Rectal smooth muscle tissue (tissue), 1 donor: ENCODE data around the gene SELENOS.
"Not testable (repeated sequence)": the region's sequence is repeated elsewhere in the genome, so short reads cannot be mapped to it uniquely, and the experiment has no call there.

Experiments used
- H3K27ac ChIP-seq: one replicate; pipeline ENCODE4 v1.7.0; 2013; ENCODE audit warnings: low read depth, low read length, inconsistent platforms
- H3K27me3 ChIP-seq: one replicate; pipeline ENCODE4 v1.7.0; 2013; ENCODE audit warnings: low read length; ENCODE audit not compliant: control insufficient read depth, insufficient read depth
- H3K36me3 ChIP-seq: one replicate; pipeline ENCODE4 v1.7.0; 2013; ENCODE audit warnings: low read length; ENCODE audit not compliant: control insufficient read depth, insufficient read depth
- H3K4me1 ChIP-seq: one replicate; pipeline ENCODE4 v1.7.0; 2013; ENCODE audit warnings: low read length; ENCODE audit not compliant: control insufficient read depth, insufficient read depth
- H3K4me3 ChIP-seq: one replicate; pipeline ENCODE4 v1.7.0; 2013; ENCODE audit warnings: low read length
- H3K9ac ChIP-seq: one replicate; pipeline ENCODE4 v1.7.0; 2013; ENCODE audit warnings: low read length

SELENOS gene

DNA sequence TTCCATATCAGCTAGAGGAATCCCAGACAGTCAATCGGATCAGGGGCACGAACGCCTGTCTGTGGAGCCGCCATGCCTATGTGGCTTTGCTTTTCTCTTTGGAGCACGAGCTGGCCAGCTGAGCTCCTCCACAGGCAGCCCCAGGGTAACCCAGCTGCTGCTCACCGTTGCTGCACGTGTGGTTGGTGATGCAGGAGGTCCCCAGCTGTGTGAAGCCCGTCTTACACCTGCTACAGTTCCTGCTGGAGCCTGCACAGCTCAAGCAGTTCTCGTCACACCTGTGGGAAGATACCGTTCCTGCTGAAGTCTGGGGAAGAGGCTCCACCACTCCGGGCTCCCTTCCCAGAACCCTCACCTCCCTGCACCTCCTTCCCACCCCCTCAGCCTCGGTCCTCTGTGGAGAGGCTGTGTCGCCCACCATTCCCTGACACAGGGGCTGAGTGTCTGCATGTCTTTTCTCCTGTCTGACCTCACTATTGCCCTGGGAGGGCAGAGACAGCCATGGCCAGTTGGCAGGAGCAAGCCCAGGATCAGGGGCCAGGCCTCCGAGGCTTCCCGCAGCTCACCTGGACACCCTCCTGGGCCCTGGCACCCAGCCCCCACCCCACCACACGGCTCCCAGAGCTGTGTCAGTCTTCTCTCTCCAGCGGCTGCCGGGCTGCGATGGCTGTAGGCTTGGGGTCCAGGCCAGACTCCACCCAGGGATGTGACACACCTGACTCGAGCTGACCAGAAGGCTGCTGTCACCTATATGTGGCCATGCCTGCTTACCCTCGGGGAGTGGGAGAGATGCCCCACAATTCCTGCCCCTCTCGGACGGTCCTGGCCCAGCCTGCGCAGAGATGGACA, 30.0 kb upstream of the SELENOS start:
- Histone ChIP-seq H3K27ac (no peak overlapping the region), H3K27me3 (no peaks in the 10 kb centered on the region), H3K36me3 (no peaks in the 10 kb centered on the region), H3K4me1 (no peaks in the 10 kb centered on the region), H3K4me3 (no peak overlapping the region), H3K9ac (no peak overlapping the region)

DNA sequence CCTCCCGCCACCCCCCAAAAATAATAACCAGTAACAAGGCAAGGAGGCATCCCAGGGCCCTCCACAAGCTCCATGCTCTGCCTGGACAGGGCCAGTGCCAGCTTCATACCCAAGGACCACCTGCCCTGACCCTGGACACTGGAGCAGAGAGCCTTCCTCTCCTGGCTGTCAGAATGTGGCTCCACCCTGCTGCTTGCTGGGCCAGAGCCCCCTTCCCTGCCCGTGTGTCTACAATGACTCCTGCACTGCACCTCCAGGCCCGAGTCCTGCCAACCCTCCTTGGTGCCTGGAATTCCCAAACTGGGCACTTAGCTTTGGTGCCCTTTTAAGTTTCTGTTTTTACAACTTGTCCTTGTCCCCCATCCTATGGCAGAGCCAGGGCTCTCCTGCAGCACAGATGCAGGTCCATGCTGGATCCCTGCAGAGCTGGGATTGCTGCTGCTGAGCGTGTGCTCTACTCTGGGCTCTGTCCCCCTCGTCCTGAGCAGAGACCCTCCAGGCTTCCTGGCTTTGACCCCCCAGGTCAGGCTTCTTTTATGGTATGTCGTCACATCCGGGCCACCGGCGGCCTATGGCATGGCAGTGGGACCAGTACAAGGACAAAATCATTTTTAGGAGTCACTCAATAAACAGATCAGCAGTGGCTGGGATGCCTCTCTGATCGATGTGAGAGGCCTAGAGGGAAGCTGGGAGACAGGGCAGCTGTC, 29.2 kb upstream of the SELENOS start:
- Histone ChIP-seq H3K36me3 (no peaks in the 10 kb centered on the region), H3K9ac (no peak overlapping the region), H3K4me1 (no peaks in the 10 kb centered on the region), H3K27me3 (no peaks in the 10 kb centered on the region), H3K27ac (no peak overlapping the region), H3K4me3 (no peak overlapping the region)

DNA sequence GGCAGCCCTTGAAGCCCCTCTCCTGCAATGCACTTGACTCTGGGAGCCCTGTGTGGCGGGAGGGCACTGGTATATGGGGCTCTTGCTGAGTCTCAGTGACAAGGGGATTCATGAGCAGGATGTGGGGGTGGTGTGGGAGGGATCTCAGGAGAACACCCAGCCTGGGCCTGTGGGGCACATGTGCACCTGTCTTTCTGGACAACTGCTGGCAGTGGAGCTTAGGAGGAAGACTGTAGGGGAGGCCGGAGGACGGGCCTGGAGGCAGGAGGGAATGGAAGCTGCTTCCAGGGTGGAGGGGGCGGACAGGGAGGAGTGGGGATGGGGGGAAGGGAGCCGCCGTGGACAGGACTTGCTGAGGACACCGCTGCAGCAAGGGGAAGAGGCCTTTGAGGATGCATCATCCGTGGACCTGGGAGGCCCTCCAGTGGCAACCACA, 28.6 kb upstream of the SELENOS start:
- no peaks in the 10 kb centered on the region for H3K4me1 ChIP-seq
- H3K9ac ChIP-seq, result no peak overlapping the region
- no peak overlapping the region for H3K27ac ChIP-seq
- no peak overlapping the region for H3K4me3 ChIP-seq
- no peaks in the 10 kb centered on the region for H3K36me3 ChIP-seq
- H3K27me3 ChIP-seq, result no peaks in the 10 kb centered on the region

DNA sequence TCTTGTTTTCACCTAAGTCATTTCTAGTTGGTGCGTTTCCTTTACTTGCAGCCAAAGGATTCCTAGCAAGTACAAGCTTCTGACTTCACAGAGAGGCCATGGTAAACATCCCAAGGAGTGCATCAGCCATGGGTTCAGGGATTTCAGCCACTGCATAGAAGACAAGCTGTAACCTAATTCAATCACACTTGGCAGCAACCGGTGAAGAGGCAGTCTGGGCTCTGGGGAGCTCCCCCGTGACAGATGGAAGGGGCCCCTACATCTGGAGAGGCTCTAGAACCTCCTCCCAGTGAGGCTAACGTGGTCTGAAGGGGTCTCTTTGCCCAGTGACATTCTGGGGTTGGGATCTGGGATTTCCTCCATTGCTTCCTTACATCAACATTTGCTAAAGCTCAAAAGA, 26.1 kb upstream of the SELENOS start:
- Histone ChIP-seq H3K9ac (no peak overlapping the region), H3K36me3 (no peaks in the 10 kb centered on the region), H3K27ac (no peak overlapping the region)

GRCh38 chr15:101296418-101297405, 19.4 kb upstream of the SELENOS start:
- peaks cover 12% of the 10 kb centered on the region for H3K4me1 ChIP-seq
- H3K27ac ChIP-seq, result no peak overlapping the region
- H3K4me3 ChIP-seq, result no peak overlapping the region
- no peaks in the 10 kb centered on the region for H3K36me3 ChIP-seq
- H3K27me3 ChIP-seq, result no peaks in the 10 kb centered on the region
- H3K9ac ChIP-seq, result no peak overlapping the region

More for the DNA sequence above, 26.1 kb upstream of the SELENOS start:
- no peaks in the 10 kb centered on the region for H3K27me3 ChIP-seq
- H3K4me3 ChIP-seq, result no peak overlapping the region
- no peaks in the 10 kb centered on the region for H3K4me1 ChIP-seq

- peak overlapping the region; percentile 57 for H3K9ac ChIP-seq
- H3K4me1 ChIP-seq, result peaks cover 12% of the 10 kb centered on the region
- no peaks in the 10 kb centered on the region for H3K27me3 ChIP-seq
- H3K27ac ChIP-seq, result peak overlapping the region; percentile 91
- H3K4me3 ChIP-seq, result peak overlapping the region; percentile 95
- H3K36me3 ChIP-seq, result no peaks in the 10 kb centered on the region
Measured at GRCh38 chr15:101295607-101296161, 18.4 kb upstream of the SELENOS start.

DNA sequence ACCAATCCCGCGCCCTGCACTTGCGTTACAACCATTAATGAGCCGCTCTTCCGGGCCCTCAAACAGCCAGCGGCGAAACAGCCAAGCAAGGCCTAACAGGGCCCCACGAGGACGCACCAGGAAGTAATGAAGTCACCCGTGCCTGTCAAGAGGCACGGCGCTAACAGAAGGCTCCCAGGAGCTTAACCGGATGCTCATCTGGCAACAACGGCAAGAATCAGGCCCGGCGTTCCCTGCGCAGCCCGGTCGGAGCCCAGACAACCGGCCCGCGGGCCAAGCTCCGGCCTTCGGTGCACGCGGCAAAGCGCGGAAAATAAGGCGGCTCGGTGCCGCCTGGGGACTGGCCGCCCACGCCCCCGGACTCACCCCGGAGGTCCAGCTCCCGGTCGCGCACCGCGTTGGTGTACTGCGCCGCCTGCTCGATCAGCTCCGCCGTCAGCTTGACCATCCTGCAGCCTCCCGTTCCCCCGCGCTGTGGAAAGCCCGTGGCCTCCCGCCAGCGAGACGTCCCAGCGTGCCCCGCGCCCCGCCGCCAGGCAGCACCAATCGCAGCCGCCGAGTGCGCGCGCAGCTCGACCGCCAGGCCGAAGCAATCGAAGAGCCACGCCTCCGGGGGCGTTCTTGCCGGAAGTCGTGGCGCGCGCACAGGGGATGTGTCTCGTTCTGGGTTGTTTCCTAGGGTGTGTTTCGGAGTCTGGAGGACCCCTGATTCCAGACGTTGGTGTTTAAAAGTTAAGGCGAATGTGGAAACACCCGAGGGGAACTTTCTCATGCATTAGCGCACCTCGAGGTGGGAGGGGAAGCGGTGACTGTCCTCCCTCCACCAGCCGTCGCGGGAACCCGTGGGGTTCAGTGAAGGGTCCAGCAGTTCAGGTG, 17.7 kb upstream of the SELENOS start, which contains the start of gene SNRPA1:
Gene SNRPA1 (minus strand): TSS at position 518 of the 876 bp plus-strand sequence. CDS start 70 bp downstream, at position 448.
- Histone ChIP-seq H3K27ac (peak within 1 kb of the TSS; percentile 91), H3K27me3 (no peaks in the 10 kb centered on the region), H3K4me3 (peak within 1 kb of the TSS; percentile 95), H3K9ac (peak within 1 kb of the TSS; percentile 80), H3K36me3 (no peaks in the 10 kb centered on the region), H3K4me1 (peaks cover 12% of the 10 kb centered on the region)

DNA sequence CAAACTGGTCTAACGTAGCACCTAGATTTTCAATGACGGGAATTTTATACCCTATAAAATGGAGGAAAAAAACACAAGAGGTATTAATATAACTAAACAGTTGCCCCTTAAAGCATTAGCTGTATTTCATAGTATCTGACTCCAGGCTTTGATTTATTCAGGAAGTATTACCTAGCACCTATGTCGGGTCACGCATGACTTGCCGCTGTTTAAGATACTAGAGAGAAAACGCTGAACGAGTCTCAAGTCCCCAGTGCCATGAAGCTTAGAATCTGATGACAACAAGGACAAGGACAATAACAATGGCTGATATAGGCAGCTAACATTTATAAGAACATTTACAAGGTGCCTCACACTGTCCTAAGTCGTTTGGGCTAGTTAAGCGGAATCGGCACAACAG, 15.8 kb upstream of the SELENOS start:
- Histone ChIP-seq H3K9ac (no peak overlapping the region), H3K4me3 (peak overlapping the region; percentile 95)

DNA sequence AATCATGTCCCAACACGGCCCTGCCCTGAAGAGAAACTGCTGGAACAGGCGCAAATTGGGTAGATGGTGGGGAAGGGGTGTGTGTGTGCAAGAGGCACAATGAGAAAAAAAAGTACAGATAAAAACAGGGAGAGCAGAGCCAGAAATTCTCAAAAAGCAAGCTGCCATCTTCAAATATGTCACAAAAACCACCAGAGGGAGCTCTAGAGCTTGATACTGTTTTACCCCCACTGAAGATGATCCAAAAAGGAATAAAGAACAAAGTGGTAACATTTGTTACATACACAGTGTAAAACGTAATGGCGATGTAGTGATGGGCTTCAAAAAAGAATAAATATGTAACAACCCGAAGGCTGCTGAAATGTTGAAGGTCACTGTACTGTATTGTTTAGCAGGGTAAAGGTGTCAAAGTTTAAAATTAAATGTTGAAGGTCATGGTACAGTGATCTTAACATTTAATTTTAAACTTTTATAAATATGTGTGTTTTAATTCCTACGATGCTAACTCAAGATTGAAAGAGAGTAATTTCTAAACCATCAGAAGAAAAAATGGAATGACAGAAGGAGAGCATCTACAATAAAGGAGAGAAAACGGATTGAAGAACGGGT, 11.7 kb upstream of the SELENOS start:
- Histone ChIP-seq H3K27me3 (no peaks in the 10 kb centered on the region), H3K27ac (no peak overlapping the region), H3K4me1 (peaks cover 10% of the 10 kb centered on the region), H3K9ac (no peak overlapping the region), H3K4me3 (no peak overlapping the region), H3K36me3 (peaks cover 4% of the 10 kb centered on the region)

More for the DNA sequence above, 15.8 kb upstream of the SELENOS start:
- H3K27ac ChIP-seq, result no peak overlapping the region
- peaks cover 12% of the 10 kb centered on the region for H3K4me1 ChIP-seq
- no peaks in the 10 kb centered on the region for H3K27me3 ChIP-seq
- no peaks in the 10 kb centered on the region for H3K36me3 ChIP-seq

DNA sequence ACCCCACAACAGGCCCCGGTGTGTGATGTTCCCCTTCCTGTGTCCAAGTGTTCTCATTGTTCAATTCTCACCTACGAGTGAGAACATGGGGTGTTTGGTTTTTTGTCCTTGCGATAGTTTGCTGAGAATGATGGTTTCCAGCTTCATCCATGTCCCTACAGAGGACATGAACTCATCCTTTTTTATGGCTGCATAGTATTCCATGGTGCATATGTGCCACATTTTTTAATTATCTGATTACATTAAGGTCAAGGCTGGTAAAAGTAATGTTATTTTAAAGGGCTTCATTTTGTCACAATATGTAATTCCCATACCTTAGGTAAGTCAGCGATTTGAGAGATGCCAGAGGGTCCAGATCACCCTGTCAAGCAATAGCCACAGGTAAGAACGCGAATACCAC, 10.1 kb upstream of the SELENOS start:
- not testable (repeated sequence) for H3K27me3 ChIP-seq, H3K4me3 ChIP-seq, H3K9ac ChIP-seq, H3K4me1 ChIP-seq, H3K27ac ChIP-seq
- peaks cover 12% of the 10 kb centered on the region for H3K36me3 ChIP-seq
